Ishikawa (cell line): ENCODE results near the gene HOXB1.

Source experiments
- CEBPB ChIP-seq: IDR thresholded peaks from 2 replicates; pipeline ENCODE4 v1.6.1; 2012
- CREB1 ChIP-seq: IDR thresholded peaks from 2 replicates; pipeline ENCODE4 v1.6.1; 2012; ENCODE audit warnings: low read depth
- EP300 ChIP-seq: IDR thresholded peaks from 2 replicates; pipeline ENCODE4 v1.6.1; 2012; ENCODE audit warnings: borderline replicate concordance
- FOXM1 ChIP-seq: IDR thresholded peaks from 2 replicates; pipeline ENCODE4 v1.6.1; 2012; ENCODE audit warnings: low read depth, borderline replicate concordance
- TAF1 ChIP-seq: IDR thresholded peaks from 2 replicates; pipeline ENCODE4 v1.6.1; 2012; ENCODE audit warnings: low read depth, mild to moderate bottlenecking
- TCF12 ChIP-seq: IDR thresholded peaks from 2 replicates; pipeline ENCODE4 v1.6.1; 2012; ENCODE audit warnings: low read depth
- TF ChIP-seq, protein P1 (sequence below): IDR thresholded peaks from 2 replicates; pipeline ENCODE4 v1.6.1; 2012; ENCODE audit warnings: low read depth, mild to moderate bottlenecking

- TF ChIP-seq TAF1 (no peak), TCF12 (no peak), FOXM1 (no peak), EP300 (no peak), CREB1 (no peak), CEBPB (no peak)
- TF ChIP-seq, protein P1, sequence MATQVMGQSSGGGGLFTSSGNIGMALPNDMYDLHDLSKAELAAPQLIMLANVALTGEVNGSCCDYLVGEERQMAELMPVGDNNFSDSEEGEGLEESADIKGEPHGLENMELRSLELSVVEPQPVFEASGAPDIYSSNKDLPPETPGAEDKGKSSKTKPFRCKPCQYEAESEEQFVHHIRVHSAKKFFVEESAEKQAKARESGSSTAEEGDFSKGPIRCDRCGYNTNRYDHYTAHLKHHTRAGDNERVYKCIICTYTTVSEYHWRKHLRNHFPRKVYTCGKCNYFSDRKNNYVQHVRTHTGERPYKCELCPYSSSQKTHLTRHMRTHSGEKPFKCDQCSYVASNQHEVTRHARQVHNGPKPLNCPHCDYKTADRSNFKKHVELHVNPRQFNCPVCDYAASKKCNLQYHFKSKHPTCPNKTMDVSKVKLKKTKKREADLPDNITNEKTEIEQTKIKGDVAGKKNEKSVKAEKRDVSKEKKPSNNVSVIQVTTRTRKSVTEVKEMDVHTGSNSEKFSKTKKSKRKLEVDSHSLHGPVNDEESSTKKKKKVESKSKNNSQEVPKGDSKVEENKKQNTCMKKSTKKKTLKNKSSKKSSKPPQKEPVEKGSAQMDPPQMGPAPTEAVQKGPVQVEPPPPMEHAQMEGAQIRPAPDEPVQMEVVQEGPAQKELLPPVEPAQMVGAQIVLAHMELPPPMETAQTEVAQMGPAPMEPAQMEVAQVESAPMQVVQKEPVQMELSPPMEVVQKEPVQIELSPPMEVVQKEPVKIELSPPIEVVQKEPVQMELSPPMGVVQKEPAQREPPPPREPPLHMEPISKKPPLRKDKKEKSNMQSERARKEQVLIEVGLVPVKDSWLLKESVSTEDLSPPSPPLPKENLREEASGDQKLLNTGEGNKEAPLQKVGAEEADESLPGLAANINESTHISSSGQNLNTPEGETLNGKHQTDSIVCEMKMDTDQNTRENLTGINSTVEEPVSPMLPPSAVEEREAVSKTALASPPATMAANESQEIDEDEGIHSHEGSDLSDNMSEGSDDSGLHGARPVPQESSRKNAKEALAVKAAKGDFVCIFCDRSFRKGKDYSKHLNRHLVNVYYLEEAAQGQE: no peak
Observed at GRCh38 chr17:48556576-48557401, 26.0 kb upstream of the HOXB1 start.
